H9 (cell line): Measurements from ENCODE around the gene DCC. TPM values are rescaled to one million over a fixed set of nuclear protein-coding genes. Genes with fewer than 3 reads are reported as not detected.
A peak's percentile ranks its signal among the peaks of the same experiment; 100 is the strongest.

ENCODE experiments used
- DNase-seq: peaks from one replicate; pipeline ENCODE4 v3.0.0-alpha.2; 2017
- H2AFZ ChIP-seq: one replicate; pipeline ENCODE4 v1.6.1; 2013; ENCODE audit warnings: mild to moderate bottlenecking, low read length, control low read depth, moderate library complexity
- H2AK5ac ChIP-seq: 2 replicates; pipeline ENCODE4 v1.6.1; 2013; ENCODE audit warnings: low read length, control low read depth, mixed read lengths; ENCODE audit not compliant: insufficient read length
- H2BK120ac ChIP-seq: one replicate; pipeline ENCODE4 v1.6.1; 2013; ENCODE audit warnings: low read depth, mild to moderate bottlenecking, low read length, control low read depth, inconsistent platforms; ENCODE audit not compliant: poor library complexity, severe bottlenecking
- H2BK12ac ChIP-seq: 2 replicates; pipeline ENCODE4 v1.6.1; 2013; ENCODE audit warnings: low read length, control low read depth, mixed read lengths, low read depth; ENCODE audit not compliant: insufficient read length
- H2BK15ac ChIP-seq: 2 replicates; pipeline ENCODE4 v1.6.1; 2013; ENCODE audit warnings: low read depth, low read length, control low read depth
- H2BK20ac ChIP-seq: one replicate; pipeline ENCODE4 v1.6.1; 2013; ENCODE audit warnings: low read depth, mild to moderate bottlenecking, low read length, control low read depth, inconsistent platforms; ENCODE audit not compliant: poor library complexity, severe bottlenecking
- H2BK5ac ChIP-seq: 2 replicates; pipeline ENCODE4 v1.6.1; 2013; ENCODE audit warnings: low read length, control low read depth, mixed read lengths; ENCODE audit not compliant: insufficient read length
- H3K14ac ChIP-seq: 2 replicates; pipeline ENCODE4 v1.6.1; 2013; ENCODE audit warnings: low read length, control low read depth; ENCODE audit not compliant: insufficient read depth
- H3K18ac ChIP-seq: 2 replicates; pipeline ENCODE4 v1.6.1; 2013; ENCODE audit warnings: low read depth, mild to moderate bottlenecking, mixed read lengths, low read length, control low read depth; ENCODE audit not compliant: insufficient read length
- H3K23ac ChIP-seq: 2 replicates; pipeline ENCODE4 v1.6.1; 2013; ENCODE audit warnings: low read length, control low read depth, mixed read lengths, low read depth; ENCODE audit not compliant: insufficient read length
- H3K23me2 ChIP-seq: 2 replicates; pipeline ENCODE4 v1.6.1; 2013; ENCODE audit warnings: low read depth, mild to moderate bottlenecking, mixed read lengths, low read length, control low read depth; ENCODE audit not compliant: insufficient read length, poor library complexity, severe bottlenecking
- H3K27ac ChIP-seq: 2 replicates; pipeline ENCODE4 v1.5.1; 2013; ENCODE audit warnings: low read length, control low read depth, mixed read lengths, low read depth; ENCODE audit not compliant: insufficient read length
- H3K27me3 ChIP-seq: 2 replicates; pipeline ENCODE4 v1.6.1; 2013; ENCODE audit warnings: low read length, control low read depth, inconsistent platforms; ENCODE audit not compliant: insufficient read depth
- H3K4ac ChIP-seq: 2 replicates; pipeline ENCODE4 v1.6.1; 2013; ENCODE audit warnings: low read depth, mild to moderate bottlenecking, control low read depth, inconsistent platforms, low read length, moderate library complexity
- H3K4me1 ChIP-seq: 2 replicates; pipeline ENCODE4 v1.6.1; 2013; ENCODE audit warnings: low read length, control low read depth, inconsistent platforms; ENCODE audit not compliant: insufficient read depth
- H3K4me2 ChIP-seq: 2 replicates; pipeline ENCODE4 v1.6.1; 2013; ENCODE audit warnings: low read length, control low read depth, mixed read lengths; ENCODE audit not compliant: insufficient read length, insufficient read depth
- H3K56ac ChIP-seq: 2 replicates; pipeline ENCODE4 v1.6.1; 2013; ENCODE audit warnings: low read depth, mild to moderate bottlenecking, mixed read lengths, low read length, control low read depth; ENCODE audit not compliant: insufficient read length
- H3K79me1 ChIP-seq: 2 replicates; pipeline ENCODE4 v1.6.1; 2013; ENCODE audit warnings: low read depth, mild to moderate bottlenecking, moderate library complexity, low read length, control low read depth, inconsistent platforms; ENCODE audit not compliant: insufficient read depth, poor library complexity, severe bottlenecking
- H3K79me2 ChIP-seq: 2 replicates; pipeline ENCODE4 v1.6.1; 2013; ENCODE audit warnings: low read length, control low read depth, inconsistent platforms; ENCODE audit not compliant: insufficient read depth
- H3K9ac ChIP-seq: 2 replicates; pipeline ENCODE4 v1.6.1; 2013; ENCODE audit warnings: low read length, control low read depth, mixed read lengths; ENCODE audit not compliant: insufficient read length; ENCODE audit errors: extremely low read depth
- H3K9me3 ChIP-seq: one replicate; pipeline ENCODE4 v1.6.1; 2013; ENCODE audit warnings: low read depth, low read length, inconsistent platforms; ENCODE audit not compliant: control insufficient read depth
- H3T11ph ChIP-seq: one replicate; pipeline ENCODE4 v1.6.1; 2013; ENCODE audit warnings: mild to moderate bottlenecking, low read length, control low read depth, inconsistent platforms
- H4K20me1 ChIP-seq: one replicate; pipeline ENCODE4 v1.6.1; 2013; ENCODE audit not compliant: control insufficient read depth, insufficient read length, insufficient read depth
- H4K5ac ChIP-seq: 2 replicates; pipeline ENCODE4 v1.6.1; 2013; ENCODE audit warnings: low read depth, mild to moderate bottlenecking, mixed read lengths, low read length, control low read depth; ENCODE audit not compliant: insufficient read length
- H4K8ac ChIP-seq: replicated peaks from 2 replicates; pipeline ENCODE4 v1.6.1; 2013; ENCODE audit warnings: low read length, control low read depth, mixed read lengths, low read depth; ENCODE audit not compliant: insufficient read length
- H4K91ac ChIP-seq: 2 replicates; pipeline ENCODE4 v1.6.1; 2013; ENCODE audit warnings: low read depth, mild to moderate bottlenecking, moderate library complexity, mixed read lengths, low read length, control low read depth; ENCODE audit not compliant: insufficient read length
- H3K27ac Mint-ChIP-seq, 3 experiments: 2 replicates in 2 of 3; 3 replicates in 1 of 3; pipeline ENCODE4 v1.8.0; 2020 to 2021; ENCODE audit warnings: mixed read lengths in 3 of 3, mild to moderate bottlenecking in 1 of 3, moderate library complexity in 1 of 3
- H3K27me3 Mint-ChIP-seq: 2 replicates; pipeline ENCODE4 v1.8.0; 2021; ENCODE audit warnings: low read depth, mild to moderate bottlenecking, moderate library complexity, mixed read lengths
- H3K36me3 Mint-ChIP-seq, 3 experiments: 2 replicates in 2 of 3; 3 replicates in 1 of 3; pipeline ENCODE4 v1.8.0; 2020 to 2021; ENCODE audit warnings: low read depth in 3 of 3, mixed read lengths in 3 of 3; ENCODE audit not compliant: insufficient read depth in 1 of 3
- H3K4me1 Mint-ChIP-seq, 2 experiments: 2 replicates each; pipeline ENCODE4 v1.8.0; 2020; ENCODE audit warnings: mixed read lengths in 2 of 2
- H3K4me3 Mint-ChIP-seq, 2 experiments: 2 replicates in 1 of 2; 3 replicates in 1 of 2; pipeline ENCODE4 v1.8.0; 2020 to 2021; ENCODE audit warnings: mild to moderate bottlenecking in 2 of 2, mixed read lengths in 2 of 2, moderate library complexity in 1 of 2
- H3K9me3 Mint-ChIP-seq, 2 experiments: 2 replicates in 1 of 2; 3 replicates in 1 of 2; pipeline ENCODE4 v1.8.0; 2020; ENCODE audit warnings: mild to moderate bottlenecking in 2 of 2, mixed read lengths in 2 of 2, moderate library complexity in 1 of 2
- WGBS: extraction: QIAGEN DNeasy Blood & Tissue Kit; methylation state at CpG from one replicate; pipeline ENCODE4 v1.1.7; 2013; ENCODE audit warnings: missing lambda C conversion rate, low lambda C conversion rate, mixed read lengths; ENCODE audit not compliant: insufficient read length; ENCODE audit errors: extremely low coverage; 5-methylcytosine and 5-hydroxymethylcytosine counted together
- total RNA-seq: library from RNA; stranded (reverse); gene quantifications from 2 replicates; pipeline ENCODE4 v1.2.1, GENCODE V29; 2021
- TF ChIP-seq, protein P1 (sequence below): fragments of 200-600 bp; sonication (generic); conservative IDR thresholded peaks from 3 replicates; pipeline ENCODE4 v1.8.0; 2021; ENCODE audit warnings: antibody characterized with exemption, mild to moderate bottlenecking

DCC gene
- total RNA-seq, 1 experiment from 2014 or later, result 0.35 TPM

DNA sequence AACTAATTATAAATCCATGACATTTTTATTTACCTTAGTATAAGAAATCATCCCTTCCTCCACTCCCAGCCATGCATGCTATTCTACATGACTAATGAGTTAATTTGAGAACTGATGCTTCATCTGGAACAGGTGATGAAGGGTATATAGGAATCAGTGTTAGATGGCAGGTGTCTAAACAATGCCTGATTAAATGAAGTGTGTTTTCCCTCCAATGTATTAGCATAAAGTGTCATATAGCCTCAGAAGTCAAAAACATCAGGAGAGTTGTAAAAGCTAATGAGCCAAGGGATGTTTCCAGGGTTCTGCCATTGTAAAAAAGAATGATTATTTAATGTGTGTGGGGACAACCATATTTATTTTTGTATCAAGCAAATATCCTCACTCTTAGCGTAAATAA lies 913.8 kb downstream of the DCC start:
- H3K36me3 Mint-ChIP-seq, result peaks cover 0 to 6% (median 4%) of the 10 kb centered on the region in 3 experiments; a peak in 3 of 7 replicates
- H3K4me2 ChIP-seq, result no peak overlapping the region
- H3K4me1 ChIP-seq, result peaks cover 3% of the 10 kb centered on the region; the same call in 1 of the 2 replicates
- H4K91ac ChIP-seq, result no peak overlapping the region
- no peaks in the 10 kb centered on the region for H3K23me2 ChIP-seq
- WGBS, result no CpG with 5 or more reads among the region's 1 CpG
- no peak for DNase-seq
- H3K14ac ChIP-seq, result no peak overlapping the region
- H2BK20ac ChIP-seq, result no peak overlapping the region
- no peak overlapping the region for H3K56ac ChIP-seq
- H2BK12ac ChIP-seq, result no peak overlapping the region
- H3K4ac ChIP-seq, result no peak overlapping the region
- no peak overlapping the region for H2AK5ac ChIP-seq
- H4K20me1 ChIP-seq, result no peaks in the 10 kb centered on the region
- no peak overlapping the region for H4K8ac ChIP-seq
- H4K5ac ChIP-seq, result no peak overlapping the region
- no peak overlapping the region for H3T11ph ChIP-seq
- H2BK5ac ChIP-seq, result no peak overlapping the region
- no peak overlapping the region for H2BK120ac ChIP-seq
- H3K9me3 Mint-ChIP-seq, result peaks cover 10 to 14% of the 10 kb centered on the region in 2 experiments; a peak in 3 of 5 replicates
- no peak overlapping the region for H3K9ac ChIP-seq
- H3K27me3 ChIP-seq, result no peaks in the 10 kb centered on the region
- H2AFZ ChIP-seq, result no peak overlapping the region
- H3K27ac ChIP-seq, result no peak overlapping the region
- peak overlapping the region in 2 of 3 experiments; percentile 56 to 64; a peak in 3 of 7 replicates for H3K27ac Mint-ChIP-seq
- no peak overlapping the region for H2BK15ac ChIP-seq
- H3K4me3 Mint-ChIP-seq, result no peak overlapping the region; a peak in 1 of 5 replicates
- H3K4me1 Mint-ChIP-seq, result peaks cover 14 to 17% of the 10 kb centered on the region in 2 experiments
- no peaks in the 10 kb centered on the region; the same call in none of the 2 replicates for H3K27me3 Mint-ChIP-seq
- H3K79me1 ChIP-seq, result no peaks in the 10 kb centered on the region
- H3K9me3 ChIP-seq, result no peaks in the 10 kb centered on the region
- H3K23ac ChIP-seq, result no peak overlapping the region
- no peak overlapping the region for H3K18ac ChIP-seq
- no peaks in the 10 kb centered on the region for H3K79me2 ChIP-seq
- TF ChIP-seq, protein P1, sequence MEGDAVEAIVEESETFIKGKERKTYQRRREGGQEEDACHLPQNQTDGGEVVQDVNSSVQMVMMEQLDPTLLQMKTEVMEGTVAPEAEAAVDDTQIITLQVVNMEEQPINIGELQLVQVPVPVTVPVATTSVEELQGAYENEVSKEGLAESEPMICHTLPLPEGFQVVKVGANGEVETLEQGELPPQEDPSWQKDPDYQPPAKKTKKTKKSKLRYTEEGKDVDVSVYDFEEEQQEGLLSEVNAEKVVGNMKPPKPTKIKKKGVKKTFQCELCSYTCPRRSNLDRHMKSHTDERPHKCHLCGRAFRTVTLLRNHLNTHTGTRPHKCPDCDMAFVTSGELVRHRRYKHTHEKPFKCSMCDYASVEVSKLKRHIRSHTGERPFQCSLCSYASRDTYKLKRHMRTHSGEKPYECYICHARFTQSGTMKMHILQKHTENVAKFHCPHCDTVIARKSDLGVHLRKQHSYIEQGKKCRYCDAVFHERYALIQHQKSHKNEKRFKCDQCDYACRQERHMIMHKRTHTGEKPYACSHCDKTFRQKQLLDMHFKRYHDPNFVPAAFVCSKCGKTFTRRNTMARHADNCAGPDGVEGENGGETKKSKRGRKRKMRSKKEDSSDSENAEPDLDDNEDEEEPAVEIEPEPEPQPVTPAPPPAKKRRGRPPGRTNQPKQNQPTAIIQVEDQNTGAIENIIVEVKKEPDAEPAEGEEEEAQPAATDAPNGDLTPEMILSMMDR, result no peak
